ENCODE data around the gene WNT7A.

WNT7A gene

DNA sequence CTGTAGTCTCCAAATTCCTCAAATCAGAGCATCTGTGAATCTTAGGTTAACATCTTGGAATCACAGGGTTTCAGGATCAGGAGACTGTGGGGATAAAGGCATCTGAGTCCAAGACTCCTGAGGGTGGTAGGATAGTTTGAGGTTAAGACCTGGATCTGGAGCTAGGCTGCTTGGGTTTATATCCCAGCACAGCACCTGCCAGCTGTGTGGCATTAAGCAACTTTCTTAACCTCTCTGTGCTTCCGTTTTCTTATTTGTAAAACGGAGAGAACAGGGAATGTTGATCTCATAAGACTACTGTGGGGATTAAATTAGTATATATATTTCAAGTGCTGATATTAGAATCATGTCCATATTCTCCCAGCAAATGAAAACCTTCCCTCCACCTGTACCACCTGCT is 33.6 kb downstream of the WNT7A start:
- no peak for TF ChIP-seq CTCF (IDR thresholded peaks at IDR 0.05; ENCODE audit: control insufficient read depth, insufficient read depth, low read depth, low read length, missing control alignments)
- DNase-seq (ENCODE audit: low read depth) = no peak

GRCh38 chr3:13845806-13846205 is 34.1 kb downstream of the WNT7A start:
- no peak for TF ChIP-seq CTCF (IDR thresholded peaks at IDR 0.05; ENCODE audit: control insufficient read depth, insufficient read depth, low read depth, low read length, missing control alignments)
- no peak overlapping the region for H3K4me3 ChIP-seq (ENCODE audit: control insufficient read depth, low read depth, low read length)
- DNase-seq (ENCODE audit: low read depth) = no peak

More for the DNA sequence above, 33.6 kb downstream of the WNT7A start:
- H3K4me3 ChIP-seq (ENCODE audit: control insufficient read depth, low read depth, low read length) = no peak overlapping the region

DNA sequence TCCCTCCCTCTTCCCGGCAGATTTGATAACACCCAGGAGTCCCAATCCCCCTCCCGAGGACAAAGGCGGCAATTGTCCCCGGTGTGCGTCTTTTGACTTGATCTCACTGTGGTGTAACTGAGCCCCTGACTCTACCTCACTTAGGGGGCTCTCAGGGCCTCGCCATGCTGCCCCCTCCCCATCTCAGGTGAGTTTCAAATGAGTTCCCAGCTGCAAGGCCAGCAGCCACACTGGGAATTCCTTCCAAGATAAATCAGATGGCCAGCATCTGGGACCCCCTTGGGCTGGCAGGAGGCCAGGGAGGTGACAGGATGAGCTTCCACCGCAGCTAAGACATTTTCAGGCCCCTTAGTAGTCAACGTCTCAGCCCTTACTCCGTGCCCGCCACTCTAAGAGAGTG is 35.0 kb downstream of the WNT7A start:
- no peak overlapping the region for H3K4me3 ChIP-seq (ENCODE audit: control insufficient read depth, low read depth, low read length)
- no peak for DNase-seq (ENCODE audit: low read depth)
- no peak for TF ChIP-seq CTCF (IDR thresholded peaks at IDR 0.05; ENCODE audit: control insufficient read depth, insufficient read depth, low read depth, low read length, missing control alignments)

- TF ChIP-seq CTCF (IDR thresholded peaks at IDR 0.05; ENCODE audit: control insufficient read depth, insufficient read depth, low read depth, low read length, missing control alignments) = no peak
- H3K4me3 ChIP-seq (ENCODE audit: control insufficient read depth, low read depth, low read length) = no peak overlapping the region
Measured at GRCh38 chr3:13844286-13844685, 35.6 kb downstream of the WNT7A start.

DNA sequence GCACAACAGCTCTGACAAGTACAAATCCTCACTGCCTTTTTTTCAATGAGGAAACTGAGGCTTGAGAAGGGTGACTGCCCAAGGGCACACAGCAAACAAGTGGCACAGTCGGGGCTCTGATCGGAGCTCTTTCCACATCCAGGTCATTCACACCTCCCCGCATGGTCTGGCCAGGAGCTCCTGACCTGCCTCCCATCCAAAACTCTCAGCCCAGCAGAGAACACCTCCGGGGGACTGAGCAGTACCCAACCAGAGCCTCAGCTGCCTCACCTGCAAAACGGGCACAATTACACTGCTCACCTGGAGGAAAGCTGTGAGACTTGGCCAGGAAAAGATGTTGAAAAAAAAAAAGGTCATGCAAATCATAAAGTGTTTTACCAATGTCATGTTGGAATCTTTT is 36.5 kb downstream of the WNT7A start:
- TF ChIP-seq CTCF (IDR thresholded peaks at IDR 0.05; ENCODE audit: control insufficient read depth, insufficient read depth, low read depth, low read length, missing control alignments) = no peak

More at GRCh38 chr3:13844286-13844685, 35.6 kb downstream of the WNT7A start:
- no peak for DNase-seq (ENCODE audit: low read depth)

DNA sequence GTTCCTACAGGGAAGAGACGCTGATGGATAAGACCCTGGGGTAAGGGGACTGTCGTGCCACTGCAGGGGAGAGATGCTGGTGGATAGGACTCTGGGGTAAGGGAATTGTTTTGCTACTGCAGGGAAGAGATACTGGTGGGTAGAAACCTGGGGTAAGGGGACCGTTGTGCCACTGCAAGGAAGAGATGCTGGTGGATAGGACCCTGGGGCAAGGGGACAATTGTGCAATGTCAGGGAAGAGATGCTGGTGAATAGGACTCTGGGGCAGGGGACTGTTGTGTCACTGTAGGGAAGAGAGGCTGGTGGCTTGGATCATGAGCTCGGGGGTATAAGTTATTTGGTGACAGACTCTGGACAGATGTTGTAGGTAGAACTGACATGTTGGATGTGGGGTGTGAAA is 37.6 kb downstream of the WNT7A start:
- DNase-seq (ENCODE audit: low read depth) = no peak
- TF ChIP-seq CTCF (IDR thresholded peaks at IDR 0.05; ENCODE audit: control insufficient read depth, insufficient read depth, low read depth, low read length, missing control alignments) = no peak
- no peak overlapping the region for H3K4me3 ChIP-seq (ENCODE audit: control insufficient read depth, low read depth, low read length)

More for the DNA sequence above, 36.5 kb downstream of the WNT7A start:
- H3K4me3 ChIP-seq (ENCODE audit: control insufficient read depth, low read depth, low read length) = no peak overlapping the region
- no peak for DNase-seq (ENCODE audit: low read depth)

GRCh38 chr3:13841826-13842225 is 38.0 kb downstream of the WNT7A start:
- DNase-seq (ENCODE audit: low read depth) = no peak
- TF ChIP-seq CTCF (IDR thresholded peaks at IDR 0.05; ENCODE audit: control insufficient read depth, insufficient read depth, low read depth, low read length, missing control alignments) = no peak
- no peak overlapping the region for H3K4me3 ChIP-seq (ENCODE audit: control insufficient read depth, low read depth, low read length)
